ENCODE data around the gene PROCR.
"Not testable (repeated sequence)": the region's sequence is repeated elsewhere in the genome, so short reads cannot be mapped to it uniquely, and the experiment has no call there.

The PROCR gene

GRCh38 chr20:35165221-35166185, 6.4 kb upstream of the PROCR start:
- no peak for DNase-seq

- no peak for DNase-seq
Measured at GRCh38 chr20:35166242-35166830, 5.5 kb upstream of the PROCR start.

GRCh38 chr20:35167787-35168186, 4.1 kb upstream of the PROCR start:
- DNase-seq, result no peak

- DNase-seq, result not testable (repeated sequence)
Measured at GRCh38 chr20:35168701-35169409, 3.0 kb upstream of the PROCR start.

- DNase-seq, result no peak
Measured at GRCh38 chr20:35171438-35171752, 477 bp upstream of the PROCR start.

- DNase-seq, result no peak
Measured at GRCh38 chr20:35172434-35172806, 548 bp downstream of the PROCR start.

GRCh38 chr20:35173576-35174192, 1.8 kb downstream of the PROCR start:
- DNase-seq, result no peak

- DNase-seq, result no peak
Measured at GRCh38 chr20:35174458-35175216, 2.8 kb downstream of the PROCR start.

GRCh38 chr20:35176132-35176531, 4.3 kb downstream of the PROCR start:
- DNase-seq, result no peak

GRCh38 chr20:35179292-35180212, 7.7 kb downstream of the PROCR start:
- no peak for DNase-seq

GRCh38 chr20:35180266-35180665, 8.4 kb downstream of the PROCR start:
- DNase-seq, result no peak

GRCh38 chr20:35181731-35182130, 9.9 kb downstream of the PROCR start:
- no peak for DNase-seq

- DNase-seq, result not testable (repeated sequence)
Measured at GRCh38 chr20:35186691-35187289, 14.9 kb downstream of the PROCR start.

- no peak for DNase-seq
Measured at GRCh38 chr20:35187584-35188190, 15.8 kb downstream of the PROCR start.

GRCh38 chr20:35189223-35189622, 17.4 kb downstream of the PROCR start:
- DNase-seq, result not testable (repeated sequence)

GRCh38 chr20:35190556-35190955, 18.7 kb downstream of the PROCR start:
- no peak for DNase-seq

GRCh38 chr20:35191419-35192117, 19.7 kb downstream of the PROCR start:
- DNase-seq, result no peak

GRCh38 chr20:35192118-35192872, 20.4 kb downstream of the PROCR start:
- DNase-seq, result no peak

All from HCEC 1CT (cell line).